Subcutaneous abdominal adipose tissue (tissue), 5 donors: ENCODE data around the gene ZNF431.

Source experiments
- H3K27ac ChIP-seq: one replicate; pipeline ENCODE4 v1.7.0; 2013; ENCODE audit warnings: low read depth, mild to moderate bottlenecking, inconsistent platforms, low read length, moderate library complexity
- H3K27me3 ChIP-seq, 5 donors: one replicate each; pipeline ENCODE4 v1.7.0; 2013; ENCODE audit warnings: low read length in 5 of 5, inconsistent platforms in 1 of 5; ENCODE audit not compliant: control insufficient read depth in 5 of 5, insufficient read depth in 4 of 5
- H3K36me3 ChIP-seq, 5 donors: one replicate each; pipeline ENCODE4 v1.7.0; 2013; ENCODE audit warnings: low read length in 5 of 5; ENCODE audit not compliant: control insufficient read depth in 5 of 5, insufficient read depth in 5 of 5
- H3K4me1 ChIP-seq, 5 donors: one replicate each; pipeline ENCODE4 v1.7.0; 2013; ENCODE audit warnings: low read length in 5 of 5, mild to moderate bottlenecking in 3 of 5, moderate library complexity in 1 of 5; ENCODE audit not compliant: control insufficient read depth in 5 of 5, insufficient read depth in 5 of 5
- H3K4me3 ChIP-seq, 5 donors: one replicate each; pipeline ENCODE4 v1.7.0; 2013; ENCODE audit warnings: low read length in 5 of 5, low read depth in 1 of 5
- H3K9ac ChIP-seq, 5 donors: one replicate each; pipeline ENCODE4 v1.7.0; 2013; ENCODE audit warnings: low read length in 5 of 5, mild to moderate bottlenecking in 4 of 5, moderate library complexity in 3 of 5
- H3K9me3 ChIP-seq, 5 donors: one replicate each; pipeline ENCODE4 v1.7.0; 2013; ENCODE audit warnings: low read length in 5 of 5; ENCODE audit not compliant: control insufficient read depth in 5 of 5
- donor health status: healthy.
- donor health status: healthy.
- donor health status: healthy.
- donor health status: healthy.
- donor health status: healthy.

Gene ZNF431

GRCh38 chr19:21141787-21142464 lies at the start of gene ZNF431:
ZNF431 (plus strand) TSS chr19:21142040; CDS start chr19:21142184, 144 bp downstream.
- Histone ChIP-seq H3K27ac (peak within 1 kb of the TSS; percentile 65), H3K4me3 (peak within 1 kb of the TSS; percentile 89 to 98 (median 92)), H3K36me3 (peaks cover 6 to 16% (median 12%) of the 10 kb centered on the region in 5 donors), H3K27me3 (no peaks in the 10 kb centered on the region), H3K4me1 (peaks cover 2 to 10% (median 8%) of the 10 kb centered on the region in 5 donors), H3K9ac (peak within 1 kb of the TSS; percentile 73 to 97 (median 89)), H3K9me3 (no peaks in the 10 kb centered on the region)

GRCh38 chr19:21092109-21092508 lies 49.7 kb upstream of the ZNF431 start:
- no peaks in the 10 kb centered on the region for H3K9me3 ChIP-seq

GRCh38 chr19:21094347-21095025 lies 47.4 kb upstream of the ZNF431 start:
- no peaks in the 10 kb centered on the region for H3K27me3 ChIP-seq

More at GRCh38 chr19:21092109-21092508, 49.7 kb upstream of the ZNF431 start:
- Histone ChIP-seq H3K9ac (no peak overlapping the region), H3K4me1 (no peaks in the 10 kb centered on the region), H3K4me3 (no peak overlapping the region), H3K27ac (no peak overlapping the region), H3K27me3 (no peaks in the 10 kb centered on the region), H3K36me3 (peaks cover 0 to 4% (median 0%) of the 10 kb centered on the region in 5 donors)

GRCh38 chr19:21098291-21098690 lies 43.5 kb upstream of the ZNF431 start:
- H3K4me3 ChIP-seq = no peak overlapping the region
- H3K4me1 ChIP-seq = no peaks in the 10 kb centered on the region
- no peaks in the 10 kb centered on the region for H3K9me3 ChIP-seq
- no peaks in the 10 kb centered on the region for H3K27me3 ChIP-seq
- no peak overlapping the region for H3K27ac ChIP-seq
- no peak overlapping the region for H3K9ac ChIP-seq
- no peaks in the 10 kb centered on the region for H3K36me3 ChIP-seq

More at GRCh38 chr19:21094347-21095025, 47.4 kb upstream of the ZNF431 start:
- Histone ChIP-seq H3K9ac (no peak overlapping the region), H3K4me3 (no peak overlapping the region), H3K9me3 (no peaks in the 10 kb centered on the region), H3K4me1 (no peaks in the 10 kb centered on the region), H3K36me3 (peaks cover 0 to 4% (median 0%) of the 10 kb centered on the region in 5 donors), H3K27ac (no peak overlapping the region)

- H3K9ac ChIP-seq = no peak overlapping the region
- no peaks in the 10 kb centered on the region for H3K4me1 ChIP-seq
- no peak overlapping the region for H3K27ac ChIP-seq
- no peaks in the 10 kb centered on the region for H3K9me3 ChIP-seq
- peaks cover 0 to 2% (median 0%) of the 10 kb centered on the region in 5 donors for H3K36me3 ChIP-seq
- H3K4me3 ChIP-seq = no peak overlapping the region
- H3K27me3 ChIP-seq = no peaks in the 10 kb centered on the region
These were observed 40.2 kb upstream of the ZNF431 start for GRCh38 chr19:21101521-21102242.

GRCh38 chr19:21109116-21109515 lies 32.7 kb upstream of the ZNF431 start:
- H3K4me1 ChIP-seq = no peaks in the 10 kb centered on the region
- H3K4me3 ChIP-seq = no peak overlapping the region
- no peak overlapping the region for H3K27ac ChIP-seq
- no peaks in the 10 kb centered on the region for H3K27me3 ChIP-seq
- peaks cover 0 to 14% (median 4%) of the 10 kb centered on the region in 5 donors for H3K9me3 ChIP-seq
- H3K36me3 ChIP-seq = peaks cover 0 to 7% (median 4%) of the 10 kb centered on the region in 5 donors
- H3K9ac ChIP-seq = no peak overlapping the region

GRCh38 chr19:21110183-21110582 lies 31.7 kb upstream of the ZNF431 start:
- Histone ChIP-seq H3K27me3 (no peaks in the 10 kb centered on the region), H3K36me3 (peaks cover 0 to 7% (median 4%) of the 10 kb centered on the region in 5 donors), H3K9me3 (peaks cover 0 to 19% (median 8%) of the 10 kb centered on the region in 5 donors), H3K9ac (no peak overlapping the region), H3K4me1 (no peaks in the 10 kb centered on the region), H3K27ac (no peak overlapping the region), H3K4me3 (no peak overlapping the region)

- Histone ChIP-seq H3K36me3 (peaks cover 8 to 20% (median 10%) of the 10 kb centered on the region in 5 donors), H3K4me1 (no peaks in the 10 kb centered on the region), H3K27ac (no peak overlapping the region), H3K4me3 (no peak overlapping the region), H3K9ac (no peak overlapping the region), H3K27me3 (no peaks in the 10 kb centered on the region), H3K9me3 (peaks cover 0 to 20% (median 8%) of the 10 kb centered on the region in 5 donors)
These were observed 26.4 kb upstream of the ZNF431 start for GRCh38 chr19:21115430-21115829.

GRCh38 chr19:21117041-21117907 lies 24.6 kb upstream of the ZNF431 start:
- no peak overlapping the region for H3K9ac ChIP-seq
- no peak overlapping the region for H3K27ac ChIP-seq
- peaks cover 0 to 17% (median 8%) of the 10 kb centered on the region in 5 donors for H3K9me3 ChIP-seq
- H3K4me1 ChIP-seq = no peaks in the 10 kb centered on the region
- no peak overlapping the region for H3K4me3 ChIP-seq
- H3K27me3 ChIP-seq = no peaks in the 10 kb centered on the region
- H3K36me3 ChIP-seq = peaks cover 8 to 20% (median 10%) of the 10 kb centered on the region in 5 donors
